HG03571 (cell line): ENCODE results near the gene MKKS.

Source experiments
- ATAC-seq: cut with Tn5 transposase; IDR thresholded peaks from one replicate; pipeline ENCODE4 v1.9.1; 2021; ENCODE audit not compliant: unreplicated experiment

The MKKS gene

GRCh38 chr20:10433623-10434466, at the start of gene MKKS:
TSS of gene MKKS (minus strand) at chr20:10434222. CDS start at chr20:10413514, 20,708 bp downstream.
- peak; percentile 42 for ATAC-seq

- ATAC-seq, result no peak
Measured at GRCh38 chr20:10483691-10484090, 49.7 kb upstream of the MKKS start.

- ATAC-seq, result no peak
Measured at GRCh38 chr20:10481676-10482075, 47.7 kb upstream of the MKKS start.

GRCh38 chr20:10478930-10479329, 44.9 kb upstream of the MKKS start:
- ATAC-seq, result no peak

- peak; percentile 78 for ATAC-seq
Measured at GRCh38 chr20:10478205-10478604, 44.2 kb upstream of the MKKS start.

GRCh38 chr20:10476319-10476724, 42.3 kb upstream of the MKKS start:
- ATAC-seq, result peak; percentile 75

GRCh38 chr20:10475225-10475624, 41.2 kb upstream of the MKKS start:
- no peak for ATAC-seq

- no peak for ATAC-seq
Measured at GRCh38 chr20:10474606-10475184, 40.7 kb upstream of the MKKS start.

GRCh38 chr20:10472871-10473270, 38.8 kb upstream of the MKKS start:
- no peak for ATAC-seq

GRCh38 chr20:10470276-10470675, 36.3 kb upstream of the MKKS start:
- ATAC-seq, result no peak

GRCh38 chr20:10469599-10469998, 35.6 kb upstream of the MKKS start:
- ATAC-seq, result no peak

- no peak for ATAC-seq
Measured at GRCh38 chr20:10469056-10469455, 35.0 kb upstream of the MKKS start.

- no peak for ATAC-seq
Measured at GRCh38 chr20:10468340-10468845, 34.4 kb upstream of the MKKS start.

- ATAC-seq, result no peak
Measured at GRCh38 chr20:10467681-10468339, 33.8 kb upstream of the MKKS start.

- no peak for ATAC-seq
Measured at GRCh38 chr20:10466855-10467254, 32.8 kb upstream of the MKKS start.

- ATAC-seq, result no peak
Measured at GRCh38 chr20:10466325-10466724, 32.3 kb upstream of the MKKS start.

GRCh38 chr20:10465135-10465534, 31.1 kb upstream of the MKKS start:
- no peak for ATAC-seq

- ATAC-seq, result no peak
Measured at GRCh38 chr20:10463622-10464021, 29.6 kb upstream of the MKKS start.

- ATAC-seq, result no peak
Measured at GRCh38 chr20:10462516-10462915, 28.5 kb upstream of the MKKS start.

- no peak for ATAC-seq
Measured at GRCh38 chr20:10461495-10461894, 27.5 kb upstream of the MKKS start.

- no peak for ATAC-seq
Measured at GRCh38 chr20:10454151-10454750, 20.2 kb upstream of the MKKS start.
